Mesenchymal stem cell (in vitro differentiated cells and primary cell): Measurements from ENCODE around the gene WWOX.

Experiments used
- DNase-seq: peaks from one replicate; pipeline ENCODE4 v3.0.0-alpha.2; 2013
- H2AFZ ChIP-seq: one replicate; pipeline ENCODE4 v1.6.1; 2013; ENCODE audit warnings: low read depth, mild to moderate bottlenecking, control low read depth, inconsistent platforms, low read length, moderate library complexity
- H2AK5ac ChIP-seq: 2 replicates; pipeline ENCODE4 v1.6.1; 2013; ENCODE audit warnings: low read length, moderate library complexity, mild to moderate bottlenecking, inconsistent platforms; ENCODE audit not compliant: severe bottlenecking
- H2BK120ac ChIP-seq: one replicate; pipeline ENCODE4 v1.6.1; 2013; ENCODE audit warnings: low read depth, mild to moderate bottlenecking, inconsistent platforms, low read length, moderate library complexity
- H2BK12ac ChIP-seq, 2 experiments: one replicate each; pipeline ENCODE4 v1.6.1; 2013; ENCODE audit warnings: inconsistent platforms in 2 of 2, low read length in 2 of 2, mild to moderate bottlenecking in 2 of 2, moderate library complexity in 2 of 2, control low read depth in 1 of 2
- H2BK15ac ChIP-seq: one replicate; pipeline ENCODE4 v1.6.1; 2013; ENCODE audit warnings: mild to moderate bottlenecking, low read depth, inconsistent platforms; ENCODE audit not compliant: poor library complexity, severe bottlenecking
- H2BK5ac ChIP-seq: 2 replicates; pipeline ENCODE4 v1.6.1; 2013; ENCODE audit warnings: low read depth, mild to moderate bottlenecking, low read length, control low read depth, inconsistent platforms; ENCODE audit not compliant: poor library complexity, severe bottlenecking
- H3K14ac ChIP-seq, 2 experiments: one replicate each; pipeline ENCODE4 v1.6.1; 2013; ENCODE audit warnings: inconsistent platforms in 2 of 2, low read length in 2 of 2, control low read depth in 1 of 2, mild to moderate bottlenecking in 1 of 2, moderate library complexity in 1 of 2
- H3K18ac ChIP-seq, 2 experiments: one replicate each; pipeline ENCODE4 v1.6.1; 2013; ENCODE audit warnings: inconsistent platforms in 2 of 2, low read length in 2 of 2, control low read depth in 1 of 2, low read depth in 1 of 2, mild to moderate bottlenecking in 1 of 2
- H3K23ac ChIP-seq, 2 experiments: one replicate each; pipeline ENCODE4 v1.6.1; 2013; ENCODE audit warnings: inconsistent platforms in 2 of 2, low read length in 2 of 2, mild to moderate bottlenecking in 2 of 2, moderate library complexity in 2 of 2, control low read depth in 1 of 2
- H3K27ac ChIP-seq: 2 replicates; pipeline ENCODE4 v1.5.1; 2013; ENCODE audit warnings: mild to moderate bottlenecking, moderate library complexity, low read length, control low read depth, inconsistent platforms; ENCODE audit not compliant: poor library complexity, severe bottlenecking
- H3K27me3 ChIP-seq, 2 experiments: 2 replicates each; pipeline versions ENCODE4 v1.6.1 to v1.7.0; 2013; ENCODE audit warnings: low read length in 2 of 2, mild to moderate bottlenecking in 2 of 2, moderate library complexity in 2 of 2, control low read depth in 1 of 2, inconsistent platforms in 1 of 2; ENCODE audit not compliant: control insufficient read depth in 1 of 2, insufficient read depth in 1 of 2
- H3K36me3 ChIP-seq, 2 experiments: 2 replicates each; pipeline versions ENCODE4 v1.6.1 to v1.7.0; 2013; ENCODE audit warnings: low read length in 2 of 2, control low read depth in 1 of 2, inconsistent platforms in 1 of 2, low read depth in 1 of 2, mild to moderate bottlenecking in 1 of 2; ENCODE audit not compliant: insufficient read depth in 2 of 2, control insufficient read depth in 1 of 2
- H3K4ac ChIP-seq, 2 experiments: one replicate each; pipeline ENCODE4 v1.6.1; 2013; ENCODE audit warnings: inconsistent platforms in 2 of 2, low read length in 2 of 2, mild to moderate bottlenecking in 2 of 2, moderate library complexity in 2 of 2, control low read depth in 1 of 2, low read depth in 1 of 2
- H3K4me1 ChIP-seq: 2 replicates; pipeline ENCODE4 v1.6.1; 2013; ENCODE audit warnings: low read depth, low read length, control low read depth; ENCODE audit not compliant: control insufficient read depth, insufficient read depth
- H3K4me2 ChIP-seq: 2 replicates; pipeline ENCODE4 v1.6.1; 2013; ENCODE audit warnings: low read length, mild to moderate bottlenecking, inconsistent platforms; ENCODE audit not compliant: poor library complexity, severe bottlenecking
- H3K4me3 ChIP-seq, 2 experiments: 2 replicates each; pipeline versions ENCODE4 v1.5.1 to v1.7.0; 2013; ENCODE audit warnings: low read length in 2 of 2, mild to moderate bottlenecking in 2 of 2, control low read depth in 1 of 2, low read depth in 1 of 2; ENCODE audit not compliant: insufficient read depth in 1 of 2
- H3K79me1 ChIP-seq: replicated peaks from 2 replicates; pipeline ENCODE4 v1.6.1; 2013; ENCODE audit warnings: mild to moderate bottlenecking, control low read depth, low read length, inconsistent platforms; ENCODE audit not compliant: poor library complexity, severe bottlenecking
- H3K9ac ChIP-seq: 2 replicates; pipeline ENCODE4 v1.7.0; 2013; ENCODE audit warnings: mild to moderate bottlenecking, low read length, moderate library complexity
- H3K9me3 ChIP-seq: 2 replicates; pipeline ENCODE4 v1.7.0; 2013; ENCODE audit warnings: mild to moderate bottlenecking, low read length; ENCODE audit not compliant: control insufficient read depth
- H4K8ac ChIP-seq: one replicate; pipeline ENCODE4 v1.6.1; 2013; ENCODE audit warnings: inconsistent platforms, mild to moderate bottlenecking, low read length, moderate library complexity
- H4K91ac ChIP-seq: one replicate; pipeline ENCODE4 v1.6.1; 2013; ENCODE audit warnings: mild to moderate bottlenecking, low read length, inconsistent platforms
- WGBS: methylation state at CpG from one replicate; pipeline ENCODE4 v1.1.7; 2013; ENCODE audit warnings: mixed read lengths; 5-methylcytosine and 5-hydroxymethylcytosine counted together

Gene WWOX

DNA sequence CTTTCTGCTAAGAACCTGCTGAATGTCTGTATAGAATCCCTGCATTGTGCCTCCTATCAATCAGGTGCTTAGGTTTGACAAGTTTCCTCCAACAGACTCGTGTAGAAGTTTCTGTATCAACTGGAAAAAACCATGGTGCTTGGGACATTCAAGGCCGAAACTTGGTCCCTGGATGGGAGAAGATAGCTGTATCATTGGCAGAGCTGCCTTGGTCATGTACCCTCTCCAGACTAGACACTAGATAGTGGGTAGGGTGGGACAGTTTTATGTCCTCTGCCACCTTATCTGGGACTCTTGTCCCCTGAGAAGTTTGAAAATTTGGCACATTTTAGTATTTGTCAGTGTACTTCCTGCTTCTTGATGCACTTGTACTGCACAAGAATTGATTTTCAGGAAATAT, 520.8 kb downstream of the WWOX start:
- WGBS: 76% methylated on average over 2 of the region's 2 CpGs
- Histone ChIP-seq H2BK5ac (no peak overlapping the region), H2AFZ (no peak overlapping the region), H3K4me3 (no peak overlapping the region), H3K27ac (no peak overlapping the region), H2AK5ac (no peak overlapping the region), H3K4me1 (no peaks in the 10 kb centered on the region), H3K4me2 (no peak overlapping the region), H2BK12ac (peak overlapping the region in 1 of 2 experiments; percentile 40), H3K14ac (no peak overlapping the region), H3K4ac (no peak overlapping the region), H4K91ac (no peak overlapping the region), H3K9ac (no peak overlapping the region), H3K79me1 (no peaks in the 10 kb centered on the region), H4K8ac (no peak overlapping the region), H3K36me3 (no peaks in the 10 kb centered on the region), H2BK15ac (no peak overlapping the region), H3K18ac (no peak overlapping the region), H2BK120ac (no peak overlapping the region), H3K27me3 (no peaks in the 10 kb centered on the region), H3K23ac (no peak overlapping the region), H3K9me3 (peaks cover 7% of the 10 kb centered on the region)
- no peak for DNase-seq

GRCh38 chr16:78623796-78624195, 524.3 kb downstream of the WWOX start:
- H3K4me1 ChIP-seq: no peaks in the 10 kb centered on the region
- DNase-seq: no peak
- no peaks in the 10 kb centered on the region for H3K36me3 ChIP-seq
- H3K9ac ChIP-seq: no peak overlapping the region
- H3K4me2 ChIP-seq: no peak overlapping the region
- no peak overlapping the region for H2BK120ac ChIP-seq
- no peak overlapping the region for H2BK12ac ChIP-seq
- H3K14ac ChIP-seq: no peak overlapping the region
- H3K4ac ChIP-seq: no peak overlapping the region
- H3K23ac ChIP-seq: no peak overlapping the region
- no peak overlapping the region for H3K4me3 ChIP-seq
- no peak overlapping the region for H2BK15ac ChIP-seq
- 86% methylated on average over 1 of the region's 2 CpGs for WGBS
- H4K91ac ChIP-seq: no peak overlapping the region
- no peaks in the 10 kb centered on the region for H3K79me1 ChIP-seq
- H3K27ac ChIP-seq: no peak overlapping the region
- H3K27me3 ChIP-seq: no peaks in the 10 kb centered on the region
- H3K18ac ChIP-seq: no peak overlapping the region
- H2BK5ac ChIP-seq: no peak overlapping the region
- H2AFZ ChIP-seq: no peak overlapping the region
- H2AK5ac ChIP-seq: no peak overlapping the region
- peaks cover 7% of the 10 kb centered on the region for H3K9me3 ChIP-seq
- H4K8ac ChIP-seq: no peak overlapping the region

DNA sequence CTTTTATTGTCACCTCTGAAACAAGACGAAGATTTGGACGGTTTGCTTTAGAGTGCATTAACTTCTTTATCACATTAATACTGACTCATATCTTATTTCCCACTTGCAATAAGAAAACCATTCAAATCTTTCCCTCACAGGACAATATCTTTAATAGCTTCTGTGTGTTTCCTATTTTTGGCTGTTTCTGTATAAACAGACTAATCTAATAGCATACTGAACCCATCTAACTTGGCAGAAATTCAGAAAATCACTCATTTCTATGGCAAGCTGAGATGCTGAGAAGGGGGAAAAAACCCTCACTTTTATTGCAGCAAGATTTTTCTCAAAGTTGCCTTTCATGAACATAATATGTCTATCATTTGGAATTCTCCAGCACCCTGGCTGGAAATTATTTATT, 524.9 kb downstream of the WWOX start:
- H2AFZ ChIP-seq: no peak overlapping the region
- peaks cover 7% of the 10 kb centered on the region for H3K9me3 ChIP-seq
- no peak overlapping the region for H4K8ac ChIP-seq
- H3K79me1 ChIP-seq: no peaks in the 10 kb centered on the region
- no peak overlapping the region for H3K18ac ChIP-seq
- H4K91ac ChIP-seq: no peak overlapping the region
- no peak overlapping the region for H3K27ac ChIP-seq
- no peak overlapping the region for H3K14ac ChIP-seq
- peak; percentile 23 for DNase-seq
- H3K4me3 ChIP-seq: no peak overlapping the region
- H3K4me2 ChIP-seq: no peak overlapping the region
- no peak overlapping the region for H3K4ac ChIP-seq
- no peak overlapping the region for H2BK12ac ChIP-seq
- H2BK120ac ChIP-seq: peak overlapping the region; percentile 23
- no peak overlapping the region for H3K9ac ChIP-seq
- no peak overlapping the region for H2BK5ac ChIP-seq
- no peaks in the 10 kb centered on the region for H3K4me1 ChIP-seq
- H2BK15ac ChIP-seq: no peak overlapping the region
- H3K27me3 ChIP-seq: no peaks in the 10 kb centered on the region
- no peaks in the 10 kb centered on the region for H3K36me3 ChIP-seq
- no peak overlapping the region for H3K23ac ChIP-seq
- 96% methylated on average over 2 of the region's 2 CpGs for WGBS
- H2AK5ac ChIP-seq: no peak overlapping the region

DNA sequence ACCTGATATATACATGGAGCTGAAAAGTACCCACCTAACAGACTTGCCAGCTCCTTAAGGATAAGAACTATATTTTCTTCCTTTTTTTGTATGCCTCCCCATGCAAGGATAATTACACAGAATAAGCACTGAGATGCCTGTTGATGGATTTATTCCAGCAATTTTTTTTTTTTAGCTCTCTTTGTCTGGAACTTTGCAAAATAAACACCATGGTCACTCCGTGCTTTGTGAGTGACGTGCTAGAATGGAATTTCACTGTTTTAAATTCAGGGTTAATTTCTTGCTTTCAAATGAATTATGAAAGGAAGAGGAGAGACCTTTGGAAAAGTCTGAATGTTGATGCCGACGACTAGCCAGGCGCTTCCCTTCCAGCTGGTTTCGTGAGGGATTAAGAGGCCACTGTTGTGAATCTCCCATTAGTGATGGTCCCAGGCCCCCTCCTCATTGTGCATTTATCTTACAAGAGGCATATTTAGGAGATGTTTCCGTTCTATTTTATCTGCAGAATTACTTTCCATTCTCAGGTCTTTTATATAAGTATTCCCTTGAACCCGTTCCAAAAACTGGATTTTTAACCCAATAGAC, 529.1 kb downstream of the WWOX start:
- Histone ChIP-seq H3K4me3 (no peak overlapping the region), H3K4me2 (no peak overlapping the region), H3K9ac (no peak overlapping the region), H2BK5ac (no peak overlapping the region), H3K36me3 (no peaks in the 10 kb centered on the region), H3K18ac (no peak overlapping the region), H2AFZ (no peak overlapping the region), H2BK120ac (no peak overlapping the region), H3K23ac (no peak overlapping the region), H4K91ac (no peak overlapping the region), H2AK5ac (no peak overlapping the region), H2BK15ac (no peak overlapping the region), H2BK12ac (no peak overlapping the region), H3K4me1 (no peaks in the 10 kb centered on the region), H3K27ac (peak overlapping the region; percentile 44), H3K14ac (no peak overlapping the region), H3K27me3 (no peaks in the 10 kb centered on the region), H3K79me1 (no peaks in the 10 kb centered on the region), H3K9me3 (no peaks in the 10 kb centered on the region), H3K4ac (no peak overlapping the region), H4K8ac (no peak overlapping the region)
- DNase-seq: peak; percentile 68
- WGBS: 44% methylated on average over 6 of the region's 8 CpGs
